OCI-LY7 (cell line): ENCODE results near the gene C3orf20. TPM values are rescaled to one million over a fixed set of nuclear protein-coding genes. Genes with fewer than 3 reads are reported as not detected.

Experiments
- BruUV-seq: library from RNA; stranded (reverse); fragments of 400-500 nt; replicated peaks from 2 replicates; lab custom pipeline; 2021; lab: Mats Ljungman, UMichigan
- CTCF ChIA-PET: fragments of 300-600 bp; sonication (Branson Sonifier 250); formaldehyde crosslinking; loops from one replicate; lab custom pipeline; 2022; ENCODE audit warnings: antibody characterized with exemption; ENCODE audit not compliant: unreplicated experiment; lab: Charles Lee
- POLR2A ChIA-PET: fragments of 300-600 bp; sonication (Branson Sonifier 250); formaldehyde crosslinking; loops from one replicate; lab custom pipeline; 2022; ENCODE audit warnings: antibody characterized with exemption; lab: Charles Lee
- DNase-seq: peaks from one replicate; pipeline ENCODE4 v3.0.0-alpha.2; 2015; ENCODE audit warnings: low spot score
- H2AFZ ChIP-seq: fragments of 200-600 bp; sonication (generic), shearing (Covaris generic); 2 replicates; pipeline ENCODE4 v1.6.1; 2014; ENCODE audit warnings: mild to moderate bottlenecking, antibody characterized with exemption, low read length, moderate library complexity
- H3K27ac ChIP-seq: fragments of 200-600 bp; sonication (generic); 2 replicates; pipeline ENCODE4 v1.5.1; 2014; ENCODE audit warnings: mixed run types, low read depth, mild to moderate bottlenecking, moderate library complexity, low read length, inconsistent platforms; ENCODE audit not compliant: poor library complexity, severe bottlenecking
- H3K36me3 ChIP-seq: fragments of 200-600 bp; sonication (generic); 2 replicates; pipeline ENCODE4 v1.6.1; 2014; ENCODE audit warnings: mild to moderate bottlenecking, antibody characterized with exemption, low read length, moderate library complexity, mixed read lengths; ENCODE audit not compliant: insufficient read depth
- H3K4me1 ChIP-seq: fragments of 200-600 bp; sonication (generic); 2 replicates; pipeline ENCODE4 v1.5.1; 2014; ENCODE audit warnings: mild to moderate bottlenecking, low read length; ENCODE audit not compliant: insufficient read depth, poor library complexity, severe bottlenecking
- H3K4me2 ChIP-seq: fragments of 200-600 bp; sonication (generic); 2 replicates; pipeline ENCODE4 v1.6.1; 2014; ENCODE audit warnings: mild to moderate bottlenecking, low read length
- H3K4me3 ChIP-seq: fragments of 200-600 bp; sonication (generic); 2 replicates; pipeline ENCODE4 v1.5.1; 2014; ENCODE audit warnings: mild to moderate bottlenecking, low read depth, low read length; ENCODE audit not compliant: poor library complexity, severe bottlenecking
- H3K79me2 ChIP-seq: fragments of 200-600 bp; sonication (generic); 2 replicates; pipeline ENCODE4 v1.6.1; 2016; ENCODE audit warnings: low read depth, mild to moderate bottlenecking, low read length, moderate library complexity, mixed read lengths; ENCODE audit not compliant: insufficient read depth
- H3K9me2 ChIP-seq: fragments of 200-600 bp; sonication (generic); 2 replicates; pipeline ENCODE4 v1.6.1; 2016; ENCODE audit warnings: mild to moderate bottlenecking, low read length, mixed read lengths; ENCODE audit not compliant: insufficient read depth
- H3K9me3 ChIP-seq: fragments of 200-600 bp; sonication (generic); 2 replicates; pipeline ENCODE4 v1.6.1; 2014; ENCODE audit warnings: mild to moderate bottlenecking, mixed run types, low read length, mixed read lengths
- H4K20me1 ChIP-seq: fragments of 200-600 bp; sonication (generic); 2 replicates; pipeline ENCODE4 v1.6.1; 2014; ENCODE audit warnings: mild to moderate bottlenecking, antibody characterized with exemption, low read length, moderate library complexity, mixed read lengths; ENCODE audit not compliant: insufficient read depth
- CTCF ChIP-seq: fragments of 200-600 bp; sonication (generic); conservative IDR thresholded peaks from 2 replicates; pipeline ENCODE4 v1.5.1; 2014; ENCODE audit warnings: mild to moderate bottlenecking, antibody characterized with exemption, low read length, moderate library complexity, mixed read lengths
- EZH2phosphoT487 ChIP-seq: fragments of 200-600 bp; sonication (generic); IDR thresholded peaks from 2 replicates; pipeline ENCODE4 v1.6.1; 2018; ENCODE audit warnings: low read depth, borderline replicate concordance, mild to moderate bottlenecking, mixed run types, antibody characterized with exemption, low read length, moderate library complexity, mixed read lengths
- intact Hi-C: fragments of 100-400 bp; cut with micrococcal nuclease; formaldehyde crosslinking; loops from one replicate; pipeline ENCODE4 v1.10.0; 2022; ENCODE audit not compliant: unreplicated experiment
- total RNA-seq, 2 experiments: library from RNA; depleted of rRNA in 1 of 2; stranded (reverse); fragments of >200 nt in 1 of 2; shearing (Covaris generic) in 1 of 2; gene quantifications; 2 replicates each; pipeline ENCODE4 v1.2.3, GENCODE V29; 2014 to 2022

Gene C3orf20
- total RNA-seq, 2 experiments from 2014 or later: 2.2 to 2.7 TPM

- Histone ChIP-seq H3K9me2 (no peaks in the 10 kb centered on the region), H3K9me3 (no peaks in the 10 kb centered on the region), H3K4me3 (no peak overlapping the region), H3K4me1 (no peaks in the 10 kb centered on the region), H3K27ac (no peak overlapping the region), H4K20me1 (no peaks in the 10 kb centered on the region), H3K4me2 (no peak overlapping the region), H3K36me3 (no peaks in the 10 kb centered on the region), H3K79me2 (no peaks in the 10 kb centered on the region), H2AFZ (no peak overlapping the region)
- intact Hi-C loops: no loop called here
- ChIA-PET CTCF (no interaction called here), POLR2A (no interaction called here)
- no peak for DNase-seq
- TF ChIP-seq EZH2phosphoT487: no peak
- TF ChIP-seq CTCF: no peak
- BruUV-seq: no TSS peak
Observed at GRCh38 chr3:14801031-14801430, 126.1 kb downstream of the C3orf20 start.

DNA sequence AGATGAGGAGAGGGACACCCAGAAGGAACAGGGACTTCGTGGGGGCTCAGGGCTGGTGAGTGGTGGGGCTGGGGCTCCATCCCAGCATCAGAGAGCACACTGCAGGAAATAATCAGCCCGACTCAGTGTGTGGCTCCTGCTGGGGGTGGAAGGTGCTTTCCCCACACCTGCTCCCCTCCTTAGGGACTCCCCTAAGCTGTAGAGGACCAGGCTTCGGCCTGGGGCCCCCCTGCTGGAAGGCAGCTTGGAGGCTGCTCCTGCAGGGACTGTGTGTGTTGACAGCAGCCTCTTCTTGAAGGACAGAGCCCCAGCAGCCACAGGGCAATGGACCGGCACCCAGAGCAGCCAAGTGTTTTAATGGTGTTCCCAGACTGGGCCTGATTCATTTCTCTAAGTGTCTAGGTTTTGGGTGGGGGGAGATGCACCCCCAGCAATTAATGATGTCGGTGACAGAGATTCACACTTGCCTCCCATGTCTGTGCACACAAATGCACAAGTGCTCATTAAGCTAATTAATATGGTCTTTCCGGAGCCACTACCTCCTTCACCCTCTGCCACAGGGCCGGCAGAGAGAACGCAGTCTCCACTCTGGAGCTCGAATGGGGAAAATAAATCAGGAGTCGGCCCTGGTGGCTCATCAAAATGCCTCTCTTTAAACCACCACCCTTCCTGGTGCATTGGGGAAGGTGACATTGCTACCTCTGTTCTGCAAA is 126.9 kb downstream of the C3orf20 start:
- ChIA-PET POLR2A (no interaction called here), CTCF (no interaction called here)
- H4K20me1 ChIP-seq: no peaks in the 10 kb centered on the region
- no peak overlapping the region for H3K4me2 ChIP-seq
- intact Hi-C loops: no loop called here
- no TSS peak for BruUV-seq
- DNase-seq: no peak
- no peaks in the 10 kb centered on the region for H3K36me3 ChIP-seq
- no peak overlapping the region for H3K4me3 ChIP-seq
- TF ChIP-seq CTCF: no peak
- TF ChIP-seq EZH2phosphoT487: no peak
- no peaks in the 10 kb centered on the region for H3K79me2 ChIP-seq
- no peak overlapping the region for H2AFZ ChIP-seq
- H3K9me3 ChIP-seq: no peaks in the 10 kb centered on the region
- H3K9me2 ChIP-seq: no peaks in the 10 kb centered on the region
- H3K4me1 ChIP-seq: no peaks in the 10 kb centered on the region
- H3K27ac ChIP-seq: no peak overlapping the region

DNA sequence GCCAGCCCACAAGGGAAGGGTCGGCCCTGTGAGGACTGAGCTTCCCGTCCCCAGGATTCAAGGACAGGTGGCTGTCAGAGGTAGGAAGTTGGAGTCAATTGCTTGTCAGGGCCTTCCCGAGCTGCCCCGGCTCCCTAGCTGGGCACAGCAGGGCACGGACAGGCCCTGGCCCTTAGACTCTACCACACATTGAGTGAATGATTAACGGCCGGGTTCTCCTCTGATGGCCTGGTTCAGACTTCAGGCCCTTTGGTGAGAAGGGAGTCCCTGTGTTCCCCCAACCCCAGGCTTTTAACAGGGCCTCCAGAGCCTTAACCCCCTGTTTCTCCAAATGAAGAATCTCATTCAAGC is 127.4 kb downstream of the C3orf20 start:
- ChIA-PET CTCF (no interaction called here), POLR2A (no interaction called here)
- H3K36me3 ChIP-seq: no peaks in the 10 kb centered on the region
- H3K4me2 ChIP-seq: no peak overlapping the region
- H3K79me2 ChIP-seq: no peaks in the 10 kb centered on the region
- no peak for DNase-seq
- BruUV-seq: no TSS peak
- H4K20me1 ChIP-seq: no peaks in the 10 kb centered on the region
- no peaks in the 10 kb centered on the region for H3K9me2 ChIP-seq
- no peak overlapping the region for H2AFZ ChIP-seq
- H3K27ac ChIP-seq: no peak overlapping the region
- intact Hi-C loops: no loop called here
- TF ChIP-seq EZH2phosphoT487: no peak
- no peak for TF ChIP-seq CTCF
- H3K4me1 ChIP-seq: no peaks in the 10 kb centered on the region
- H3K4me3 ChIP-seq: no peak overlapping the region
- no peaks in the 10 kb centered on the region for H3K9me3 ChIP-seq
